ENCODE data around the gene SYNGR4. TPM values are rescaled to one million over a fixed set of nuclear protein-coding genes. Genes with fewer than 3 reads are reported as not detected.
A peak's percentile ranks its signal among the peaks of the same experiment; 100 is the strongest.
"Not testable (repeated sequence)": the region's sequence is repeated elsewhere in the genome, so short reads cannot be mapped to it uniquely, and the experiment has no call there.

SYNGR4 gene
- total and polyA plus RNA-seq, 8 donors = 0.19 to 16.4 (median 0.61) TPM; not detected in 2

DNA sequence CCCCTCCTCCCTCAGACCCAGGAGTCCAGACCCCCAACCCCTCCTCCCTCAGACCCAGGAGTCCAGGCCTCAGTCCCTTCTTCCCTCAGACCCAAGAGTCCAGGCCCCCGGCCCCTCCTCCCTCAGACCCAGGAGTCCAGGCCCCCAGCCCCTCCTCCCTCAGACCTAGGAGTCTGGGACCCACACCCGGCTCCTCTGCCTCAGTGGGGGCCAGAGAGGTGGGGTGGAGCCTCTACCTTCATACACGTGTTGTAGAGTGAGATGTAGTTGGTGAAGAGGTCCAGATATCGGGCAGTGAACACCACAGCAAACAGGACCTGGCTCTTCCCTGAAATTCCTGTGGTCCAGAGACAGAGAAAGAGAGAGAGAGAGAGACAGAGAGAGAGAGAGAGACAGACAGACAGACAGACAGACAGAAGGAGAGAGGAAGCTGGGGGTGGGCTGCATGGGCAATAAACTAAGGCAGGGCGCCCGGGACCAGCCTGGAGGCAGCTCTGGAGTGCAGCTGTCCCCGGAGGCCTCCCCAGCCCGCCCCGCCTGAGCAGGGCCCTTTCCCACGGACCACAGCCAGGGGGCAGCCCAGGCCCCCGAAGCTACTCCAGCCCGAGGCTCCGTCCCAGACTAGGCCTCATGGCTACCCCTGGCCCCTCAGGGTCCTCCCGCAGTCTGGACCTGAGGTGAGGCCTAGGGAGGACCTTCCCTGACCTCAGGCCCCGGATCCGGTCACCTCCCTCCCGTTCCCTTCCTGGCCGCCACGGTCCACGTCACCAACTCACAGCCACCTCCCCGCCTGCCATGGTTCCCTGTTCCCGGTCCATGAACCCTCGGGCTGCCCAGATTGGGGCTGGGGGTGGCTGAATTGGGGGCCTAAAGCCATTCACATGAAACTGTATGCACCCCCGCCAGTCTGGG is 26.3 kb downstream of the SYNGR4 start:
- intact Hi-C loops (cut with DNase I) = no loop called here
- H3K9me3 ChIP-seq = no peaks in the 10 kb centered on the region
- peak; percentile 74 to 90 (median 84) for ATAC-seq
- H3K27me3 ChIP-seq = no peaks in the 10 kb centered on the region
- H3K27ac ChIP-seq = peak overlapping the region; percentile 67 to 87 (median 76)
- no peak for FAIRE-seq
- H3K4me3 ChIP-seq = peak overlapping the region; percentile 84 to 91 (median 89)
- TF ChIP-seq, protein P1, sequence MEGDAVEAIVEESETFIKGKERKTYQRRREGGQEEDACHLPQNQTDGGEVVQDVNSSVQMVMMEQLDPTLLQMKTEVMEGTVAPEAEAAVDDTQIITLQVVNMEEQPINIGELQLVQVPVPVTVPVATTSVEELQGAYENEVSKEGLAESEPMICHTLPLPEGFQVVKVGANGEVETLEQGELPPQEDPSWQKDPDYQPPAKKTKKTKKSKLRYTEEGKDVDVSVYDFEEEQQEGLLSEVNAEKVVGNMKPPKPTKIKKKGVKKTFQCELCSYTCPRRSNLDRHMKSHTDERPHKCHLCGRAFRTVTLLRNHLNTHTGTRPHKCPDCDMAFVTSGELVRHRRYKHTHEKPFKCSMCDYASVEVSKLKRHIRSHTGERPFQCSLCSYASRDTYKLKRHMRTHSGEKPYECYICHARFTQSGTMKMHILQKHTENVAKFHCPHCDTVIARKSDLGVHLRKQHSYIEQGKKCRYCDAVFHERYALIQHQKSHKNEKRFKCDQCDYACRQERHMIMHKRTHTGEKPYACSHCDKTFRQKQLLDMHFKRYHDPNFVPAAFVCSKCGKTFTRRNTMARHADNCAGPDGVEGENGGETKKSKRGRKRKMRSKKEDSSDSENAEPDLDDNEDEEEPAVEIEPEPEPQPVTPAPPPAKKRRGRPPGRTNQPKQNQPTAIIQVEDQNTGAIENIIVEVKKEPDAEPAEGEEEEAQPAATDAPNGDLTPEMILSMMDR (IDR thresholded peaks at IDR 0.05) = peak; percentile 49 to 55 (median 51)
- peaks cover 0 to 19% (median 6%) of the 10 kb centered on the region in 3 donors for H3K36me3 ChIP-seq
- 1 to 2% methylated on average over 17 to 24 of the region's 24 CpGs for WGBS, 2 donors
- DNase-seq = peak; percentile 56 to 90 (median 66)
- no peaks in the 10 kb centered on the region for H3K4me1 ChIP-seq

DNA sequence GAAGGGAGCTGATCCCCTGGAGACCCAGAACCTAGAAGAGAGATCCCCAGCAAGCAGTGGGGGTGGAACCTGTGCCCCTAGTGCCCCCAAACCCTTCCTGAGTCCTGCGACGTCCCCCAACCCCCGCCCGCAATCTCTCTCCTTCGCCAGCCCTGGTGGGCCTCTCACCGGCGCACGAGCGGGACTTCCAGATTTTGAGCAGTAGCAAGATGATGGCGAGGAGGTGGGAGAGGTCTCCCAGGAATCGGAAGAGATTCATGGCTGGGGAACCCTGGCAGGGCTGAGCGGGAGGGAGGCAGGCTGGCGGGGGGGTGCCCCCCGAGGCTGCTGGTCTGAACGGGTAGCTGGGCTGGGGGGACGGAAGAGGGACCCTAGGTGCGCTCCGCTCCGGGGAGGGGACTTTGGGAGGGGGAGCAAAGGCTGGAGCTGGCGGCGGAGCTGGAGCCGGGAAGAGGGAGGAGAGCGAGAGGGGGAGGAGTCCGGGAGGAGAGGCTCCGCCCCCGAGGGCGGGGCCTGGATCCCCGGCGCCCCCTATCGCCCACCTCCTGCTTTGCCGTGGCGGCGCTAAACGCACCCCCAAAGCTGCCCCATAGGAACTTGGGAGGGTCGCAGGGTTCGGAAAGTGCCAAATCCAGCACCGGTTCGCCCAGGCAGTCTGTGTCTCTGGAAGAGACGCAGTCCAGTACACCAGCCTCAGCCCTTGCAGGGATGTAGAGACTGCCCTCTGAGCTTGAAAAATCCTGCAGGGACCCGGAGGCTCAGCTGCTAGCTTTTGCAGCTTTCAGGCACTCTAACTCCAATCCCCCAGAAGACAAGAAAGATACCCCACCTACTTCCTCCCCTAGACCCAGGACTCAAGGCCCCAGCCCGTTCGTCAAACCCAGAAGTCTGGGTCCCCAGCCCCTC is 27.2 kb downstream of the SYNGR4 start, which contains the start of gene KDELR1:
Gene KDELR1, minus strand, starts transcription at position 452 of the 906 bp plus-strand sequence. Its CDS starts 193 bp downstream, at position 259.
- ATAC-seq (peak; percentile 89 to 98 (median 96)), FAIRE-seq (no peak), DNase-seq (peak; percentile 71 to 93 (median 82))
- Histone ChIP-seq H3K9me3 (no peaks in the 10 kb centered on the region), H3K27ac (peak within 1 kb of the TSS; percentile 67 to 87 (median 76)), H3K36me3 (peaks cover 0 to 10% (median 6%) of the 10 kb centered on the region in 3 donors), H3K27me3 (peaks cover 0 to 3% (median 1%) of the 10 kb centered on the region in 4 donors), H3K4me1 (no peaks in the 10 kb centered on the region), H3K4me3 (peak within 1 kb of the TSS; percentile 84 to 91 (median 89))
- WGBS, 2 donors = 5 to 6% methylated on average over 39 to 42 of the region's 42 CpGs
- TF ChIP-seq, protein P1 (IDR thresholded peaks at IDR 0.05) = peak; percentile 84 to 91 (median 88)
- intact Hi-C loops (cut with DNase I) = no loop called here

DNA sequence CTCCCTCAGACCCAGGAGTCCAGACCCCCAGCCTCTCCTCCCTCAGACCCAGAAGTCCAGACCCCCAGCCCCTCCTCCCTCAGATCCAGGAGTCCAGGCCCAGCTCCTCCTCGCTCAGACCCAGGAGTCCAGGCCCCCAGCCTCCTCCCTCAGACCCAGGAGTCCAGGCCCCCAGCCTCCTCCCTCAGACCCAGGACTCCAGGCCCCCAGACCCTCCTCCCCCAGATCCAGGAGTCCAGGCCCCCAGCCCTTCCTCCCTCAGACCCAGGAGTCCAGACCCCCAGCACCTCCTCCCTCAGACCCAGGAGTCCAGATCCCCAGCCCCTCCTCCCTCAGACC is 27.8 kb downstream of the SYNGR4 start:
- H3K27me3 ChIP-seq; H3K4me3 ChIP-seq; FAIRE-seq; H3K27ac ChIP-seq; H3K4me1 ChIP-seq; H3K9me3 ChIP-seq; H3K36me3 ChIP-seq; intact Hi-C loops (cut with DNase I); ATAC-seq: not testable (repeated sequence)
- 57% methylated on average over 1 of the region's 1 CpG; no CpG with 5 or more reads in 1 of the 2 donors for WGBS, 2 donors
- DNase-seq = peak in 1 of 6 donors; percentile 34

DNA sequence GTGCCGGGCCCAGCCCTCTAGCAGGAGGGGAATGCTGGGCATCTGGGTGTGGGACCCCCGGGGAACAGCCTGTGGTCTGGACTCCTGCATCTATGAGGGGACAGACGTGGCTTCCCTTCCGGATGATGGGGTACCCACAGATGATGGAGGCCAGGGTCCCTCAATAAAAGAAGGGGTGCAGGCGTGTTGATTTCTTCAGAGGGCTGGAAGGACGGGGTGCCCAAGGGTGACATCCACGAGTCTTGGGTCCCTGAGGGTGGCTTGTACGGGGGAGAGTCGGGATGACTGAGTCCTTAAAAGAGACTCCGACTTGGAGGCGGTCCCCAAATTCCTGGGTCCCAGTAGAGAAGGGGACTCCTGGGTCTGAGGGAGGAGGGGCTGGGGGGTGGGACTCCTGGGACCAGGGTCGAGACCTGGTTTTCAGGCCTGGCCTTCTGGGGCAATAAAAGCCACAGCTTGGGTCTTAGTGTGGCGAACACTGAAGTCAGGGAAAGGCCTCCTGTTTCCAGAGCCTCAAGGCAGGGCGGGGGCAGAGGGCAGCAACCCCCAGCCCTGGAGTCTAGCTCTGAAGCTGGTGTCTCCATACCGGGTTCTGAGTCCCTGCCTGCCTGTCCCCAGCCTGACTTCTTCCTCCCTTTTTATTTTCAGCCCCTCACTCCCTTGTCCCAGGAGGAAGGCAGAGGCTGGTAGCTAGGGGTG is 28.8 kb downstream of the SYNGR4 start:
- H3K4me3 ChIP-seq = no peak overlapping the region
- no peak for ATAC-seq
- DNase-seq = peak in 1 of 6 donors; percentile 32
- H3K27me3 ChIP-seq = peaks cover 0 to 8% (median 2%) of the 10 kb centered on the region in 4 donors
- no peak for FAIRE-seq
- H3K4me1 ChIP-seq = no peaks in the 10 kb centered on the region
- H3K9me3 ChIP-seq = no peaks in the 10 kb centered on the region
- H3K36me3 ChIP-seq = peaks cover 0 to 6% (median 5%) of the 10 kb centered on the region in 3 donors
- no peak overlapping the region for H3K27ac ChIP-seq
- WGBS, 2 donors = 81 to 86% methylated on average over 15 of the region's 15 CpGs
- intact Hi-C loops (cut with DNase I) = no loop called here
- TF ChIP-seq, protein P1 (IDR thresholded peaks at IDR 0.05) = no peak

All from pancreas (tissue), 10 donors.